ENCODE results near the gene GASK1B.

- TF ChIP-seq, protein P1, sequence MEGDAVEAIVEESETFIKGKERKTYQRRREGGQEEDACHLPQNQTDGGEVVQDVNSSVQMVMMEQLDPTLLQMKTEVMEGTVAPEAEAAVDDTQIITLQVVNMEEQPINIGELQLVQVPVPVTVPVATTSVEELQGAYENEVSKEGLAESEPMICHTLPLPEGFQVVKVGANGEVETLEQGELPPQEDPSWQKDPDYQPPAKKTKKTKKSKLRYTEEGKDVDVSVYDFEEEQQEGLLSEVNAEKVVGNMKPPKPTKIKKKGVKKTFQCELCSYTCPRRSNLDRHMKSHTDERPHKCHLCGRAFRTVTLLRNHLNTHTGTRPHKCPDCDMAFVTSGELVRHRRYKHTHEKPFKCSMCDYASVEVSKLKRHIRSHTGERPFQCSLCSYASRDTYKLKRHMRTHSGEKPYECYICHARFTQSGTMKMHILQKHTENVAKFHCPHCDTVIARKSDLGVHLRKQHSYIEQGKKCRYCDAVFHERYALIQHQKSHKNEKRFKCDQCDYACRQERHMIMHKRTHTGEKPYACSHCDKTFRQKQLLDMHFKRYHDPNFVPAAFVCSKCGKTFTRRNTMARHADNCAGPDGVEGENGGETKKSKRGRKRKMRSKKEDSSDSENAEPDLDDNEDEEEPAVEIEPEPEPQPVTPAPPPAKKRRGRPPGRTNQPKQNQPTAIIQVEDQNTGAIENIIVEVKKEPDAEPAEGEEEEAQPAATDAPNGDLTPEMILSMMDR (IDR thresholded peaks at IDR 0.05) = no peak
- no peak for TF ChIP-seq EP300 (IDR thresholded peaks at IDR 0.05)
- no peak for TF ChIP-seq POLR2A (IDR thresholded peaks at IDR 0.05)
These were observed 47.5 kb downstream of the GASK1B start for GRCh38 chr4:158125310-158125709.
